Transverse colon (tissue), 4 donors: ENCODE results near the gene CDH12. TPM values are rescaled to one million over a fixed set of nuclear protein-coding genes. Genes with fewer than 3 reads are reported as not detected.

Experiments
- DNase-seq: peaks from one replicate; pipeline ENCODE4 v3.0.0-alpha.2; 2019
- H3K27ac ChIP-seq, 4 donors: fragments of 200-600 bp; sonication (generic); 2 replicates each; pipeline ENCODE4 v1.5.1; 2016 to 2018; ENCODE audit warnings: inconsistent platforms in 4 of 4
- H3K27me3 ChIP-seq: fragments of 200-600 bp; sonication (generic); 2 replicates; pipeline ENCODE4 v1.5.1; 2017; ENCODE audit warnings: inconsistent platforms
- H3K36me3 ChIP-seq, 4 donors: fragments of 200-600 bp; sonication (generic); 2 replicates each; pipeline ENCODE4 v1.5.1; 2017 to 2019; ENCODE audit warnings: inconsistent platforms in 4 of 4
- H3K4me1 ChIP-seq, 4 donors: fragments of 200-600 bp; sonication (generic); 2 replicates each; pipeline ENCODE4 v1.5.1; 2017 to 2020; ENCODE audit warnings: inconsistent platforms in 4 of 4
- H3K4me3 ChIP-seq, 4 donors: fragments of 200-600 bp; sonication (generic); 1 replicate in 1 of 4; 2 replicates in 3 of 4; pipeline versions ENCODE4 v1.5.1 to v1.6.1; 2017 to 2019; ENCODE audit warnings: inconsistent platforms in 4 of 4
- H3K9me3 ChIP-seq, 2 donors: fragments of 200-600 bp; sonication (generic); 2 replicates each; pipeline ENCODE4 v1.5.1; 2017 to 2019; ENCODE audit warnings: inconsistent platforms in 2 of 2
- EP300 ChIP-seq: sonication (generic); formaldehyde crosslinking; IDR thresholded peaks from one replicate; pipeline ENCODE4 v1.6.1; 2017; ENCODE audit warnings: antibody characterized with exemption, low read depth
- POLR2A ChIP-seq: fragments of 450-650 bp; IDR thresholded peaks from one replicate; pipeline ENCODE4 v1.6.1; 2016; ENCODE audit warnings: antibody characterized with exemption, mild to moderate bottlenecking, moderate library complexity
- POLR2AphosphoS5 ChIP-seq, 3 donors: sonication (generic); formaldehyde crosslinking; IDR thresholded peaks; one replicate each; pipeline ENCODE4 v1.6.1; 2016; ENCODE audit warnings: antibody characterized with exemption in 3 of 3
- WGBS, 2 donors: methylation state at CpG; one replicate each; pipeline ENCODE4 v1.1.5; 2018; ENCODE audit warnings: low coverage in 1 of 2; 5-methylcytosine and 5-hydroxymethylcytosine counted together
- in situ Hi-C, 4 donors: fragments of 200-750 bp; cut with MboI; loops; one replicate each; pipeline versions ENCODE4 v1.15.0 to v1.15.1; 2017; ENCODE audit warnings: low sequenced_read_pairs in 3 of 4, low pct_ligation_motif_present in 1 of 4, low pct_unique_long_range_greater_than_20kb in 1 of 4
- intact Hi-C: fragments of 100-400 bp; cut with DNase I; formaldehyde crosslinking; loops from one replicate; pipeline ENCODE4 v1.15.1; 2023; ENCODE audit warnings: low total_unique reads
- total RNA-seq, 4 donors: library from RNA; depleted of rRNA; stranded (reverse); fragments of >200 nt; gene quantifications; one replicate each; pipeline ENCODE4 v1.1.0, GENCODE V29; 2016
- TF ChIP-seq, protein P1 (sequence below), 5 experiments: fragments of 200-600 bp in 3 of 5; fragments of 450-650 bp in 2 of 5; sonication (generic) in 3 of 5; IDR thresholded peaks; 1 replicate in 2 of 5; 2 replicates in 3 of 5; pipeline ENCODE4 v1.5.1; 2016 to 2017; ENCODE audit warnings: antibody characterized with exemption in 5 of 5, inconsistent platforms in 3 of 5, mild to moderate bottlenecking in 2 of 5, moderate library complexity in 1 of 5

CDH12 gene
- total RNA-seq, 4 donors from 2014 or later = 0.14 TPM; not detected in 3

GRCh38 chr5:22554475-22554874 is 298.7 kb downstream of the CDH12 start:
- no peak for TF ChIP-seq POLR2A
- TF ChIP-seq, protein P1, sequence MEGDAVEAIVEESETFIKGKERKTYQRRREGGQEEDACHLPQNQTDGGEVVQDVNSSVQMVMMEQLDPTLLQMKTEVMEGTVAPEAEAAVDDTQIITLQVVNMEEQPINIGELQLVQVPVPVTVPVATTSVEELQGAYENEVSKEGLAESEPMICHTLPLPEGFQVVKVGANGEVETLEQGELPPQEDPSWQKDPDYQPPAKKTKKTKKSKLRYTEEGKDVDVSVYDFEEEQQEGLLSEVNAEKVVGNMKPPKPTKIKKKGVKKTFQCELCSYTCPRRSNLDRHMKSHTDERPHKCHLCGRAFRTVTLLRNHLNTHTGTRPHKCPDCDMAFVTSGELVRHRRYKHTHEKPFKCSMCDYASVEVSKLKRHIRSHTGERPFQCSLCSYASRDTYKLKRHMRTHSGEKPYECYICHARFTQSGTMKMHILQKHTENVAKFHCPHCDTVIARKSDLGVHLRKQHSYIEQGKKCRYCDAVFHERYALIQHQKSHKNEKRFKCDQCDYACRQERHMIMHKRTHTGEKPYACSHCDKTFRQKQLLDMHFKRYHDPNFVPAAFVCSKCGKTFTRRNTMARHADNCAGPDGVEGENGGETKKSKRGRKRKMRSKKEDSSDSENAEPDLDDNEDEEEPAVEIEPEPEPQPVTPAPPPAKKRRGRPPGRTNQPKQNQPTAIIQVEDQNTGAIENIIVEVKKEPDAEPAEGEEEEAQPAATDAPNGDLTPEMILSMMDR (IDR thresholded peaks at IDR 0.05) = no peak
- no peak for TF ChIP-seq EP300
- no peak for TF ChIP-seq POLR2AphosphoS5 (IDR thresholded peaks at IDR 0.05)
- H3K9me3 ChIP-seq = no peaks in the 10 kb centered on the region
- in situ Hi-C loops (no loop called here), intact Hi-C loops (no loop called here)
- H3K36me3 ChIP-seq = no peaks in the 10 kb centered on the region
- no peaks in the 10 kb centered on the region for H3K27me3 ChIP-seq
- no peak overlapping the region for H3K4me3 ChIP-seq
- no peak for DNase-seq
- no peaks in the 10 kb centered on the region for H3K4me1 ChIP-seq
- no peak overlapping the region for H3K27ac ChIP-seq

DNA sequence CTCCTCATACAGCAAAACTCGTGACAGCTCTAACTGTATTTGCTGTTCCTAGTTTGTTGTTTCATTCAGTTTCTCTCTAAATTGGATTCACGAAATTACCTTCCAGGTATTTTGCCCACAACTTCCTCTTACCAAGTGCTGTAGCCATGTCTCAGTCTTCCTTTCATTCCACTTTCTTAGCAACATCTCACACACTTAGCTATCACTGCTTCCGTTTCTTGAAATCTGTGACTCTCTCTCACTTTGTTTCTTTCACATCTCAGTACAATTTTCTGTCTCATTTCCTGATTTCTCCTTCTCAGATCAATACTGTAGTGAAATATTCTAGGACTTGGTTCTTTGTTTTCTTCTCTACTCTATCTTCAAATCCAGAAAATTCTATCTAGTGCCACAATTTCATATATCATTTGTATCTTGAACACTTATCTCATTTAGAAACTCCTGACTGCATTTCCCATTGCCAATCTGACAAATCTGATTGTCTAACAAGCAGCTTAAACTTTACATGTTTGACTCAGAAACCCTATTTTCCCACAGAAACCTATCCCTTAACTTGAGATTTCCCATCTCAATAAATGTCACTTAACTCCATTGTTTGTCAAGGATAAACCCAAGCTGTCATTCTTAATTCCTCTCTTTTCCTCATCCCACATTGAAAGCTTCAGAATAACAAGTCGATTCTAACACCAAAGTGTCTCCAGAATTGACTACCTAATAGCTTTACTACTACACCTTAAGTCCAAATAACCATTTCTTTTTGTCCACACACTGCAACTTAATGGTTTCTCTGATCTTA is 303.1 kb downstream of the CDH12 start:
- TF ChIP-seq POLR2A = no peak
- 52 to 57% methylated on average over 4 of the region's 4 CpGs for WGBS, 2 donors
- in situ Hi-C loops = no loop called here
- H3K27ac ChIP-seq = no peak overlapping the region
- intact Hi-C loops = no loop called here
- H3K4me1 ChIP-seq = no peaks in the 10 kb centered on the region
- no peaks in the 10 kb centered on the region for H3K27me3 ChIP-seq
- DNase-seq = no peak
- H3K9me3 ChIP-seq = no peaks in the 10 kb centered on the region
- no peaks in the 10 kb centered on the region for H3K36me3 ChIP-seq
- H3K4me3 ChIP-seq = no peak overlapping the region

GRCh38 chr5:22542340-22542739 is 310.8 kb downstream of the CDH12 start:
- H3K36me3 ChIP-seq = no peaks in the 10 kb centered on the region
- DNase-seq = no peak
- intact Hi-C loops = no loop called here
- 13 to 18% methylated on average over 1 of the region's 1 CpG for WGBS, 2 donors
- H3K4me3 ChIP-seq = no peak overlapping the region
- TF ChIP-seq EP300 (no peak), POLR2A (no peak), POLR2AphosphoS5 (IDR thresholded peaks at IDR 0.05) (no peak)
- TF ChIP-seq, protein P1 (IDR thresholded peaks at IDR 0.05) = no peak
- no peaks in the 10 kb centered on the region for H3K4me1 ChIP-seq
- in situ Hi-C loops = no loop called here
- no peaks in the 10 kb centered on the region for H3K27me3 ChIP-seq
- no peaks in the 10 kb centered on the region for H3K9me3 ChIP-seq
- H3K27ac ChIP-seq = no peak overlapping the region

DNA sequence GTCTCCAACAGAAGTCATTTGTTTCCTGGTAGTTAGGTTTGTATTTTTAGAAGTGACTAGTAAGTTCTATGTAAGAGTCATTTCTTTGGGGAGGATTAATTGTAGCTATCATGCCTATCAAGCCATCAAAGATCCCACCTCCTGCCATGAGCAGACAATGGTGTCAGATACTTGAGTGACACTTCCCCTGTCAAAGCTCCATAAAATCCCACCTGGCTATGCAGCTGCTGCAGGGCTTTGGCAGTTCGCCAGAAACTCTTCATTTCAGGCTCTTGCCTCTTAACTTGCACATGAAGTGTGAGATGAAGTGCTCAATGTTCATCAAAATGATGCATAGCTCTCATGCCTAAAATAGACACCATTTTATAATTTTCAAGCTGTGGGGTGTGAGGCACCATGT is 312.1 kb downstream of the CDH12 start:
- in situ Hi-C loops = no loop called here

More for the DNA sequence above, 312.1 kb downstream of the CDH12 start:
- DNase-seq = no peak
- no peak overlapping the region for H3K4me3 ChIP-seq
- no peaks in the 10 kb centered on the region for H3K9me3 ChIP-seq
- no peak for TF ChIP-seq EP300
- TF ChIP-seq, protein P1 (IDR thresholded peaks at IDR 0.05) = no peak
- TF ChIP-seq POLR2A = no peak
- no peak for TF ChIP-seq POLR2AphosphoS5 (IDR thresholded peaks at IDR 0.05)
- H3K27me3 ChIP-seq = no peaks in the 10 kb centered on the region
- intact Hi-C loops = no loop called here
- H3K27ac ChIP-seq = no peak overlapping the region
- H3K4me1 ChIP-seq = no peaks in the 10 kb centered on the region
- WGBS, 2 donors = 24% methylated on average over 1 of the region's 1 CpG; no CpG with 5 or more reads in 1 of the 2 donors
- no peaks in the 10 kb centered on the region for H3K36me3 ChIP-seq
